Measurements from ENCODE around the gene SGSH. TPM values are rescaled to one million over a fixed set of nuclear protein-coding genes. Genes with fewer than 3 reads are reported as not detected.

The SGSH gene
- total RNA-seq, 1 donor from 2014 or later: 7.2 TPM

DNA sequence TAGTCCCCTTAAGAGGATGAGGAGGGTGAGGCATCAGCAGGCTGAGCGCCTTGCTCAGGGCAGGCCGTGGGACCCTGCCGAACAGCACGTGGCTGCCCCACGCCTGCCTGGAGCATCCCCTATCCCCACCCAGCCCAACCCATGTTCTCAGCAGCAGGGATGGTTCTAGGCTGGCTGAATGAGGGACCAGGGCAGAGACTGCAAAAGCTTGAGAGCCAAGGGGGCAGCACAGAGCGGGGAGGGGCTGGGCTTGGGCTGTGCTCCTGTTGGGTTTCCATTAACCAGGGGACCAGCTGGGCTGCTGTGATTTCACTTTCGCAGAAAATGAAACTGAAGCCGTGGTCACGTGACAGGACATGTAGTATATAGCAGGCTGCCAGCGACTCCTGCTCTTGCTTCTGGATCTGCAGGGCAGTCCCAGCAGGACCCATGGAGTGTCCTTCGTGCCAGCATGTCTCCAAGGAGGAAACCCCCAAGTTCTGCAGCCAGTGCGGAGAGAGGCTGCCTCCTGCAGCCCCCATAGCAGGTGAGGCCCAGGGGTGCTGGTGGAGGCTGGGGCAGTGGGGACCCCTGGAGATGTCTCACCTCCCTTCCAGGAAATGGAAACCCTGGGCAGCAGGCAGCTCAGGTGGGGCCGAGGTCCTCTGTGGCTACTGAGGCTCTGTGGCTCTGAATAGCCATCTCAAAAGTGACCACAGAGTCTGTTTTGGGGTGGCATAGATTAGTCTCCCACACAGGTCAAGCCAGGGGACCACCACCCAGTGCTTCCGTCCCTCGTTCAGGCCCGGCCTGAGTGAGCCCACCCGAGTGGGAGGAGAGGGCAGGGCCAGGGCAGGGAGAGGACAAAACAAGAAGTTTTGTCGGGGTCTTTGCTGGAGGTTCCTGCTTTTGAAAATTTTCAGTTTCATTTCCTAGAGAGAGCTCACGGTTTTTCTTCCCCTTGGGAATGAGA lies 43.4 kb upstream of the SGSH start:
- no peak overlapping the region for H3K4me3 Mint-ChIP-seq
- Histone ChIP-seq H3K79me2 (ENCODE audit: low read depth) (no peaks in the 10 kb centered on the region), H3F3A (ENCODE audit: low read depth) (peaks cover 35% of the 10 kb centered on the region), H3K27me3 (peaks cover 15% of the 10 kb centered on the region), H2AFZ (replicated peaks) (no peak overlapping the region), H3K4me3 (no peak overlapping the region), H3K9ac (no peak overlapping the region), H3K4me1 (peaks cover 10% of the 10 kb centered on the region), H3K9me3 (ENCODE audit: low read depth) (no peaks in the 10 kb centered on the region), H3K4me2 (no peak overlapping the region), H4K20me1 (ENCODE audit: low read depth) (peaks cover 22% of the 10 kb centered on the region), H3K27ac (no peak overlapping the region), H3K36me3 (no peaks in the 10 kb centered on the region)
- peaks cover 6% of the 10 kb centered on the region for H3K27me3 Mint-ChIP-seq (ENCODE audit: insufficient read depth, low read depth)
- H3K4me1 Mint-ChIP-seq: peaks cover 23% of the 10 kb centered on the region
- no peak for DNase-seq (ENCODE audit: low spot score)
- peaks cover 5% of the 10 kb centered on the region for H3K36me3 Mint-ChIP-seq
- TF ChIP-seq, protein P1, sequence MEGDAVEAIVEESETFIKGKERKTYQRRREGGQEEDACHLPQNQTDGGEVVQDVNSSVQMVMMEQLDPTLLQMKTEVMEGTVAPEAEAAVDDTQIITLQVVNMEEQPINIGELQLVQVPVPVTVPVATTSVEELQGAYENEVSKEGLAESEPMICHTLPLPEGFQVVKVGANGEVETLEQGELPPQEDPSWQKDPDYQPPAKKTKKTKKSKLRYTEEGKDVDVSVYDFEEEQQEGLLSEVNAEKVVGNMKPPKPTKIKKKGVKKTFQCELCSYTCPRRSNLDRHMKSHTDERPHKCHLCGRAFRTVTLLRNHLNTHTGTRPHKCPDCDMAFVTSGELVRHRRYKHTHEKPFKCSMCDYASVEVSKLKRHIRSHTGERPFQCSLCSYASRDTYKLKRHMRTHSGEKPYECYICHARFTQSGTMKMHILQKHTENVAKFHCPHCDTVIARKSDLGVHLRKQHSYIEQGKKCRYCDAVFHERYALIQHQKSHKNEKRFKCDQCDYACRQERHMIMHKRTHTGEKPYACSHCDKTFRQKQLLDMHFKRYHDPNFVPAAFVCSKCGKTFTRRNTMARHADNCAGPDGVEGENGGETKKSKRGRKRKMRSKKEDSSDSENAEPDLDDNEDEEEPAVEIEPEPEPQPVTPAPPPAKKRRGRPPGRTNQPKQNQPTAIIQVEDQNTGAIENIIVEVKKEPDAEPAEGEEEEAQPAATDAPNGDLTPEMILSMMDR (IDR thresholded peaks at IDR 0.05): no peak
- TF ChIP-seq EZH2phosphoT487 (IDR thresholded peaks at IDR 0.05) (no peak), EZH2 (IDR thresholded peaks at IDR 0.05) (no peak)
- peaks cover 2% of the 10 kb centered on the region for H3K9me3 Mint-ChIP-seq
- H3K27ac Mint-ChIP-seq: no peak overlapping the region

DNA sequence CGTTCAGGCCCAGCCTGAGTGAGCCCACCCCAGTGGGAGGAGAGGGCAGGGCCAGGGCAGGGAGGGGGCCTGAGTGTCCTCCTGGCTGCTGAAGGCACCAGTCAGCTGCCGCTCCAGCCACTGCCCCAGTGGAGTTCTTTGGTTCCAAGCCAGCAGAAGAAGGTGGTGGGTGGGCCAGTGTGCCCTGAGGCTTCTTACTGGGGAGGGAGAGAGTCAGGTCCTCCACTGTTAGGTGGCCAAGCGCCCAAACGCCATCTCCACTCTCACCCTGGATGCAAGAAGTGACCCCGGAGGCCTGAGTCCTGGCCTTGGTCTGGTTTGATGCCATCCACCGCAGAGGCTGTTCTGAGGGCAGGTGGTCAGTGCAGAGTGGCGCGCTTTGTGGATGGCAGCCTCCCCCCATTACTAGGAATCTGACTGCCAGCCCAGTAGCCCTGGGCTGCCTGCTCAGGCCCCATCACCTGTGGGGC lies 42.7 kb upstream of the SGSH start:
- Mint-ChIP-seq H3K27me3 (ENCODE audit: insufficient read depth, low read depth) (peaks cover 6% of the 10 kb centered on the region), H3K4me3 (no peak overlapping the region), H3K4me1 (peaks cover 29% of the 10 kb centered on the region), H3K9me3 (peaks cover 2% of the 10 kb centered on the region), H3K27ac (no peak overlapping the region), H3K36me3 (peaks cover 5% of the 10 kb centered on the region)
- Histone ChIP-seq H2AFZ (replicated peaks) (no peak overlapping the region), H3K4me3 (no peak overlapping the region), H3K9ac (no peak overlapping the region), H3F3A (ENCODE audit: low read depth) (peaks cover 41% of the 10 kb centered on the region), H3K79me2 (ENCODE audit: low read depth) (no peaks in the 10 kb centered on the region), H3K27me3 (peaks cover 15% of the 10 kb centered on the region), H3K9me3 (ENCODE audit: low read depth) (no peaks in the 10 kb centered on the region), H4K20me1 (ENCODE audit: low read depth) (peaks cover 22% of the 10 kb centered on the region), H3K4me1 (peaks cover 10% of the 10 kb centered on the region), H3K27ac (no peak overlapping the region), H3K4me2 (no peak overlapping the region), H3K36me3 (no peaks in the 10 kb centered on the region)
- TF ChIP-seq, protein P1 (IDR thresholded peaks at IDR 0.05): no peak
- no peak for TF ChIP-seq EZH2phosphoT487 (IDR thresholded peaks at IDR 0.05)
- no peak for TF ChIP-seq EZH2 (IDR thresholded peaks at IDR 0.05)
- DNase-seq (ENCODE audit: low spot score): no peak

GRCh38 chr17:80262291-80262690 lies 42.2 kb upstream of the SGSH start:
- H3F3A ChIP-seq (ENCODE audit: low read depth): peaks cover 46% of the 10 kb centered on the region

More at GRCh38 chr17:80262291-80262690, 42.2 kb upstream of the SGSH start:
- Histone ChIP-seq H3K27me3 (peaks cover 15% of the 10 kb centered on the region), H3K27ac (no peak overlapping the region), H3K4me2 (peak overlapping the region; percentile 90), H3K9me3 (ENCODE audit: low read depth) (no peaks in the 10 kb centered on the region), H4K20me1 (ENCODE audit: low read depth) (peaks cover 22% of the 10 kb centered on the region), H3K79me2 (ENCODE audit: low read depth) (no peaks in the 10 kb centered on the region), H3K4me3 (no peak overlapping the region), H3K36me3 (no peaks in the 10 kb centered on the region), H2AFZ (replicated peaks) (no peak overlapping the region), H3K4me1 (peaks cover 10% of the 10 kb centered on the region), H3K9ac (no peak overlapping the region)
- Mint-ChIP-seq H3K4me1 (peaks cover 31% of the 10 kb centered on the region), H3K9me3 (peaks cover 2% of the 10 kb centered on the region), H3K27ac (peak overlapping the region; percentile 90), H3K36me3 (peaks cover 2% of the 10 kb centered on the region), H3K27me3 (ENCODE audit: insufficient read depth, low read depth) (peaks cover 6% of the 10 kb centered on the region), H3K4me3 (peak overlapping the region; percentile 95)
- TF ChIP-seq EZH2phosphoT487 (IDR thresholded peaks at IDR 0.05) (no peak), EZH2 (IDR thresholded peaks at IDR 0.05) (no peak)
- TF ChIP-seq, protein P1 (IDR thresholded peaks at IDR 0.05): no peak
- DNase-seq (ENCODE audit: low spot score): no peak

All from neural progenitor cell (in vitro differentiated cells).